HepG2 (cell line): ENCODE results near the gene B4GALT5. TPM values are rescaled to one million over a fixed set of nuclear protein-coding genes. Genes with fewer than 3 reads are reported as not detected.

ENCODE experiments used
- AGO1 ChIP-seq: fragments of 200-400 bp; formaldehyde crosslinking; IDR thresholded peaks from 2 replicates; pipeline ENCODE4 v1.6.1; 2017; ENCODE audit warnings: mild to moderate bottlenecking, low read depth, low read length, moderate library complexity; ENCODE audit not compliant: poor library complexity, severe bottlenecking
- ATM ChIP-seq: fragments of 450-650 bp; IDR thresholded peaks from 2 replicates; pipeline ENCODE4 v1.7.1; 2017; ENCODE audit warnings: mild to moderate bottlenecking, borderline replicate concordance
- CREM ChIP-seq, 2 experiments: sonication (generic) in 1 of 2; formaldehyde crosslinking in 1 of 2; IDR thresholded peaks; 2 replicates each; pipeline versions ENCODE4 v1.4.0 to v1.6.1; 2016 to 2020; ENCODE audit warnings: antibody characterized with exemption in 1 of 2, mild to moderate bottlenecking in 1 of 2, missing genetic modification reagents in 1 of 2
- GTF2F1 ChIP-seq: fragments of 150-350 bp; IDR thresholded peaks from 2 replicates; pipeline ENCODE4 v1.6.1; 2014; ENCODE audit warnings: low read length
- HDAC1 ChIP-seq: sonication (generic); formaldehyde crosslinking; IDR thresholded peaks from 2 replicates; pipeline ENCODE4 v1.5.1; 2020; ENCODE audit warnings: mild to moderate bottlenecking, missing genetic modification reagents
- JUN ChIP-seq: sonication (generic); formaldehyde crosslinking; IDR thresholded peaks from 2 replicates; pipeline ENCODE4 v1.4.0; 2020; ENCODE audit warnings: mild to moderate bottlenecking, missing genetic modification reagents
- KLF12 ChIP-seq: sonication (generic); formaldehyde crosslinking; IDR thresholded peaks from 2 replicates; pipeline ENCODE4 v1.4.0; 2020; ENCODE audit warnings: missing genetic modification reagents, borderline replicate concordance
- MED8 ChIP-seq: sonication (generic); formaldehyde crosslinking; IDR thresholded peaks from 2 replicates; pipeline ENCODE4 v1.8.1; 2023; ENCODE audit warnings: mild to moderate bottlenecking, missing genetic modification reagents; ENCODE audit not compliant: insufficient replicate concordance
- MYNN ChIP-seq: sonication (generic); formaldehyde crosslinking; IDR thresholded peaks from 2 replicates; pipeline ENCODE4 v1.4.0; 2020; ENCODE audit warnings: mild to moderate bottlenecking, low read depth, missing genetic modification reagents
- NR3C1 ChIP-seq: sonication (generic); formaldehyde crosslinking; IDR thresholded peaks from 2 replicates; pipeline ENCODE4 v1.4.0; 2020; ENCODE audit warnings: missing genetic modification reagents
- RXRA ChIP-seq: sonication (generic); formaldehyde crosslinking; IDR thresholded peaks from 2 replicates; pipeline ENCODE4 v1.5.1; 2020; ENCODE audit warnings: missing genetic modification reagents
- ZIK1 ChIP-seq: sonication (generic); formaldehyde crosslinking; IDR thresholded peaks from 2 replicates; pipeline ENCODE4 v1.5.0; 2020; ENCODE audit warnings: mild to moderate bottlenecking, low read depth, missing genetic modification reagents, borderline replicate concordance
- ZMAT3 ChIP-seq: sonication (generic); formaldehyde crosslinking; conservative IDR thresholded peaks from 2 replicates; pipeline ENCODE4 v1.7.0; 2021; ENCODE audit warnings: missing genetic modification reagents
- ZNF431 ChIP-seq: sonication (generic); formaldehyde crosslinking; IDR thresholded peaks from 2 replicates; pipeline ENCODE4 v1.9.0; 2022; ENCODE audit warnings: missing genetic modification reagents, low read depth, mild to moderate bottlenecking, borderline replicate concordance
- ZNF546 ChIP-seq: sonication (generic); formaldehyde crosslinking; conservative IDR thresholded peaks from 2 replicates; pipeline ENCODE4 v1.8.1; 2023; ENCODE audit warnings: mild to moderate bottlenecking, missing genetic modification reagents
- ZNF572 ChIP-seq: sonication (generic); formaldehyde crosslinking; IDR thresholded peaks from 2 replicates; pipeline ENCODE4 v1.5.1; 2020; ENCODE audit warnings: mild to moderate bottlenecking, missing genetic modification reagents
- ZSCAN25 ChIP-seq: sonication (generic); formaldehyde crosslinking; IDR thresholded peaks from 2 replicates; pipeline ENCODE4 v1.8.0; 2022; ENCODE audit warnings: mild to moderate bottlenecking, missing genetic modification reagents
- polyA plus RNA-seq, 8 experiments: library from polyadenylated mRNA; depleted of rRNA in 3 of 8; stranded (reverse) in 7 of 8; unstranded in 1 of 8; fragments of >200 nt; fragmentation: Illumina TruSeq in 4 of 8; extraction: Trizol in 4 of 8; gene quantifications; 2 replicates each; pipeline versions ENCODE4 v1.2.1 to v1.2.3, GENCODE V29; 2011 to 2016; ENCODE audit warnings: low read depth in 4 of 8, missing spikeins in 1 of 8, mixed read lengths in 1 of 8; ENCODE audit not compliant: insufficient read depth in 1 of 8
- total RNA-seq, 5 experiments: library from RNA; depleted of rRNA; stranded (reverse); fragments of >200 nt; fragmentation: Illumina TruSeq; extraction: Trizol; gene quantifications; 2 replicates each; pipeline ENCODE4 v1.2.3, GENCODE V29; 2016; ENCODE audit warnings: low read depth in 1 of 5
- TF ChIP-seq, protein P1 (sequence below): sonication (generic); formaldehyde crosslinking; IDR thresholded peaks from 2 replicates; pipeline ENCODE4 v1.5.1; 2020; ENCODE audit warnings: mild to moderate bottlenecking, missing genetic modification reagents, moderate library complexity
- TF ChIP-seq, protein P2 (sequence below), 2 experiments: sonication (generic) in 1 of 2; formaldehyde crosslinking in 1 of 2; IDR thresholded peaks; 2 replicates each; pipeline versions ENCODE4 v1.4.0 to v1.6.1; 2016 to 2020; ENCODE audit warnings: borderline replicate concordance in 1 of 2, low read depth in 1 of 2, mild to moderate bottlenecking in 1 of 2, missing genetic modification reagents in 1 of 2
- TF ChIP-seq, protein P3 (sequence below): sonication (generic); formaldehyde crosslinking; conservative IDR thresholded peaks from 2 replicates; pipeline ENCODE4 v1.8.1; 2023; ENCODE audit warnings: missing genetic modification reagents

Gene B4GALT5
- total and polyA plus RNA-seq, 2 of the 13 experiments (the other 11 are each of a cell fraction or from before 2014, with no cell fraction given) = 27.3 to 30.9 TPM

GRCh38 chr20:49612127-49612738 is 101.4 kb downstream of the B4GALT5 start (continued):
- no peak for TF ChIP-seq ATM
- TF ChIP-seq ZIK1 (CRISPR knock-in tag) = 0 out of 2 replicates have a peak, but pooled peaks have one; percentile 66
- no peak for TF ChIP-seq MYNN
- TF ChIP-seq ZNF431 (CRISPR knock-in tag) = no peak
- TF ChIP-seq, protein P1, sequence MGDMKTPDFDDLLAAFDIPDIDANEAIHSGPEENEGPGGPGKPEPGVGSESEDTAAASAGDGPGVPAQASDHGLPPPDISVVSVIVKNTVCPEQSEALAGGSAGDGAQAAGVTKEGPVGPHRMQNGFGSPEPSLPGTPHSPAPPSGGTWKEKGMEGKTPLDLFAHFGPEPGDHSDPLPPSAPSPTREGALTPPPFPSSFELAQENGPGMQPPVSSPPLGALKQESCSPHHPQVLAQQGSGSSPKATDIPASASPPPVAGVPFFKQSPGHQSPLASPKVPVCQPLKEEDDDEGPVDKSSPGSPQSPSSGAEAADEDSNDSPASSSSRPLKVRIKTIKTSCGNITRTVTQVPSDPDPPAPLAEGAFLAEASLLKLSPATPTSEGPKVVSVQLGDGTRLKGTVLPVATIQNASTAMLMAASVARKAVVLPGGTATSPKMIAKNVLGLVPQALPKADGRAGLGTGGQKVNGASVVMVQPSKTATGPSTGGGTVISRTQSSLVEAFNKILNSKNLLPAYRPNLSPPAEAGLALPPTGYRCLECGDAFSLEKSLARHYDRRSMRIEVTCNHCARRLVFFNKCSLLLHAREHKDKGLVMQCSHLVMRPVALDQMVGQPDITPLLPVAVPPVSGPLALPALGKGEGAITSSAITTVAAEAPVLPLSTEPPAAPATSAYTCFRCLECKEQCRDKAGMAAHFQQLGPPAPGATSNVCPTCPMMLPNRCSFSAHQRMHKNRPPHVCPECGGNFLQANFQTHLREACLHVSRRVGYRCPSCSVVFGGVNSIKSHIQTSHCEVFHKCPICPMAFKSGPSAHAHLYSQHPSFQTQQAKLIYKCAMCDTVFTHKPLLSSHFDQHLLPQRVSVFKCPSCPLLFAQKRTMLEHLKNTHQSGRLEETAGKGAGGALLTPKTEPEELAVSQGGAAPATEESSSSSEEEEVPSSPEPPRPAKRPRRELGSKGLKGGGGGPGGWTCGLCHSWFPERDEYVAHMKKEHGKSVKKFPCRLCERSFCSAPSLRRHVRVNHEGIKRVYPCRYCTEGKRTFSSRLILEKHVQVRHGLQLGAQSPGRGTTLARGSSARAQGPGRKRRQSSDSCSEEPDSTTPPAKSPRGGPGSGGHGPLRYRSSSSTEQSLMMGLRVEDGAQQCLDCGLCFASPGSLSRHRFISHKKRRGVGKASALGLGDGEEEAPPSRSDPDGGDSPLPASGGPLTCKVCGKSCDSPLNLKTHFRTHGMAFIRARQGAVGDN = peak; percentile 93
- TF ChIP-seq KLF12 (CRISPR knock-in tag) = peak; percentile 52; the same call in 1 of the 2 replicates
- no peak; the same call in 1 of the 2 replicates for TF ChIP-seq ZNF546 (CRISPR knock-in tag)
- no peak for TF ChIP-seq NR3C1 (CRISPR knock-in tag)
- TF ChIP-seq CREM (IDR thresholded peaks at IDR 0.05) = no peak
- no peak for TF ChIP-seq CREM (CRISPR knock-in tag; IDR thresholded peaks at IDR 0.05)
- TF ChIP-seq HDAC1 (CRISPR knock-in tag) = no peak
- TF ChIP-seq ZNF572 (CRISPR knock-in tag) = no peak
- TF ChIP-seq JUN = no peak
- TF ChIP-seq MED8 (CRISPR knock-in tag) = no peak
- TF ChIP-seq RXRA (CRISPR knock-in tag) = peak; percentile 26; the same call in 1 of the 2 replicates
- TF ChIP-seq AGO1 = no peak
- 0 out of 2 replicates have a peak, but pooled peaks have one; percentile 2 for TF ChIP-seq ZMAT3 (CRISPR knock-in tag)
- no peak for TF ChIP-seq ZSCAN25 (CRISPR knock-in tag)
- TF ChIP-seq, protein P2, sequence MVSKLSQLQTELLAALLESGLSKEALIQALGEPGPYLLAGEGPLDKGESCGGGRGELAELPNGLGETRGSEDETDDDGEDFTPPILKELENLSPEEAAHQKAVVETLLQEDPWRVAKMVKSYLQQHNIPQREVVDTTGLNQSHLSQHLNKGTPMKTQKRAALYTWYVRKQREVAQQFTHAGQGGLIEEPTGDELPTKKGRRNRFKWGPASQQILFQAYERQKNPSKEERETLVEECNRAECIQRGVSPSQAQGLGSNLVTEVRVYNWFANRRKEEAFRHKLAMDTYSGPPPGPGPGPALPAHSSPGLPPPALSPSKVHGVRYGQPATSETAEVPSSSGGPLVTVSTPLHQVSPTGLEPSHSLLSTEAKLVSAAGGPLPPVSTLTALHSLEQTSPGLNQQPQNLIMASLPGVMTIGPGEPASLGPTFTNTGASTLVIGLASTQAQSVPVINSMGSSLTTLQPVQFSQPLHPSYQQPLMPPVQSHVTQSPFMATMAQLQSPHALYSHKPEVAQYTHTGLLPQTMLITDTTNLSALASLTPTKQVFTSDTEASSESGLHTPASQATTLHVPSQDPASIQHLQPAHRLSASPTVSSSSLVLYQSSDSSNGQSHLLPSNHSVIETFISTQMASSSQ (IDR thresholded peaks at IDR 0.05; ENCODE audit: low read depth) = no peak
- TF ChIP-seq, protein P2 (CRISPR knock-in tag; IDR thresholded peaks at IDR 0.05; ENCODE audit: borderline replicate concordance) = no peak
- TF ChIP-seq, protein P3, sequence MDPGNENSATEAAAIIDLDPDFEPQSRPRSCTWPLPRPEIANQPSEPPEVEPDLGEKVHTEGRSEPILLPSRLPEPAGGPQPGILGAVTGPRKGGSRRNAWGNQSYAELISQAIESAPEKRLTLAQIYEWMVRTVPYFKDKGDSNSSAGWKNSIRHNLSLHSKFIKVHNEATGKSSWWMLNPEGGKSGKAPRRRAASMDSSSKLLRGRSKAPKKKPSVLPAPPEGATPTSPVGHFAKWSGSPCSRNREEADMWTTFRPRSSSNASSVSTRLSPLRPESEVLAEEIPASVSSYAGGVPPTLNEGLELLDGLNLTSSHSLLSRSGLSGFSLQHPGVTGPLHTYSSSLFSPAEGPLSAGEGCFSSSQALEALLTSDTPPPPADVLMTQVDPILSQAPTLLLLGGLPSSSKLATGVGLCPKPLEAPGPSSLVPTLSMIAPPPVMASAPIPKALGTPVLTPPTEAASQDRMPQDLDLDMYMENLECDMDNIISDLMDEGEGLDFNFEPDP (CRISPR knock-in tag) = 0 out of 2 replicates have a peak, but pooled peaks have one; percentile 89
- no peak for TF ChIP-seq GTF2F1
